IPS DF 19.7 (cell line): Measurements from ENCODE around the gene DCAF7.

Experiments
- DNase-seq: peaks from one replicate; pipeline ENCODE4 v3.0.0-alpha.2; 2013; ENCODE audit warnings: low read depth, low spot score

Gene DCAF7

GRCh38 chr17:63629627-63630026, 79.3 kb downstream of the DCAF7 start:
- DNase-seq: no peak

DNA sequence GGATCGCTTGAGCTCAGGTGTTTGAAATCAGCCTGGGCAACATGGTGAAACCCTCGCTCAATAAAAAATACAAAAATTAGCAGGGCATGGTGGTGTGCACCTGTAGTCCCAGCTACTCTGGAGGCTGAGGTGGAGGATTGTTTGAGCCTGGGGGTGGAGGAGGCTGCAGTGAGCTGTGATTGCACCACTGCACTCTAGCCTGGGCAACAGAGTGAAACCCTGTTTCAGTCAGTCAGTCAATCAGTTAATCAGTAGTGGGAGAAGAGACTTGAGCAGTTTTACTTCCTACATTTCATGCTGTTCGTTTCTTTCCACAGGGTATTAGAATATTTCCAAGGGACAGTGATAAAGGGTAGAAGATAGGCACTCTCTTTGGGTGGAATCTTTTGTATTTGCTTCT, 80.8 kb downstream of the DCAF7 start:
- DNase-seq: no peak

DNA sequence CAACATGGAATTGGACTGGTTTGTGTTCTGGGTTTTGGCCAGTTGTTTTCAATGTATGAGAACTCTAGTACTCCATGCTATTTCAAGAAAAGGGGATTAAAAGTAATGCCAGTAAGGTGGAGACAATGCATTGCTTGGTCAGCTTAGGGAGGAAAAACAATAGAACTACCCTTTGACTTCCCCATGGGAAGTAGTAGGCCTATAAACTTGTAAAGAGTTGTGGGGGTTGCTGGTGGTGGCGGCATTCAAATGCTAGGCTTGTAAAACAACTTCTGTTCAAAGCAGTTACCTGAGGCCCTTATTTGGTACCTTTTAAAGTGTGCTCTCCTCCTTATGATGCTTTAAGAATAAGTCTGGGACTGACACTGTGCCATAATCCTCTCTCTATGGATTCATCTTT, 81.3 kb downstream of the DCAF7 start:
- DNase-seq: no peak

DNA sequence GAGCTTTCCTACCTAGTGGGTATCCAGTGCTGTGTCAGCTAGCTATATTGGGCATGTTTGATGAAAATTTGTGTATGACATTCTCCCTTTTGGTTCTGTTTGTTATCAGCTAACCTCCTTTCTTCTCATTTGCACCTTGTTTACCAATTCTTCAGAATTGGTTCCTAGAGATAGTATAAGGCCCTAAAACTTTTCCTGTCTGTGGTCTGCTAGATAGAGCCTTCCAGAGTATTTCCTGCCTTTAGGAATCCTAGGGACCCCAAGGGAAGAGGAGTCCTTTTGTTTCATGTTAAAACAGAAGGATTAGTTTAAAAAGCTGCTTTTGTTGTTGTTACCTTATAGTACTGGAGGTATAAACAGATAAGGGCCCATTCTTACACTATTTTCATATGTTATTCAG, 83.5 kb downstream of the DCAF7 start:
- no peak for DNase-seq

DNA sequence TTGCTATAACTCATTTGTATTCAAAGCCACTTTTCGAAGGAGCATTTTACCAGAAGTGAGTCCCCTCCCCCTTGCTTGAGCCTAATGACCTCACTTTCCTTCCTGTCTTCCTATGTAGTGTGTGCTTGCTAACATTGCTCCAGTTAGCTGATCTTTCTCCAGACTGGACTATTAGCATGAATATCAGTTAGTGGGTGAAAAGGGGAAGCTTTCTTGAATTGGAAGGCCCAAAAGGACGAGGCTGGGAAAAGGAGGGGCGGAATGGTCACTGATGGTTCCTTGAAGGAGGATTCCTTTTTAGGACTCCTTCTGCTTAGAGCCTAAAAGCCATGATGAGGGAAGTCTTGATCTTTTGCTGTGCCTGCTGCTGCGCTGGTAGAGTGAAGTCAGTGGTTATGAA, 83.9 kb downstream of the DCAF7 start:
- DNase-seq: no peak

GRCh38 chr17:63634816-63635215, 84.5 kb downstream of the DCAF7 start:
- DNase-seq: no peak

- DNase-seq: no peak
These were observed 85.0 kb downstream of the DCAF7 start for GRCh38 chr17:63635290-63635689.

- no peak for DNase-seq
These were observed 85.5 kb downstream of the DCAF7 start for GRCh38 chr17:63635787-63636186.

GRCh38 chr17:63639125-63639524, 88.8 kb downstream of the DCAF7 start:
- no peak for DNase-seq

- DNase-seq: no peak
These were observed 89.8 kb downstream of the DCAF7 start for GRCh38 chr17:63640038-63640437.

GRCh38 chr17:63641692-63642448, 91.6 kb downstream of the DCAF7 start:
- no peak for DNase-seq
